ENCODE data around the gene PSD4.
A peak's percentile ranks its signal among the peaks of the same experiment; 100 is the strongest.

The PSD4 gene

DNA sequence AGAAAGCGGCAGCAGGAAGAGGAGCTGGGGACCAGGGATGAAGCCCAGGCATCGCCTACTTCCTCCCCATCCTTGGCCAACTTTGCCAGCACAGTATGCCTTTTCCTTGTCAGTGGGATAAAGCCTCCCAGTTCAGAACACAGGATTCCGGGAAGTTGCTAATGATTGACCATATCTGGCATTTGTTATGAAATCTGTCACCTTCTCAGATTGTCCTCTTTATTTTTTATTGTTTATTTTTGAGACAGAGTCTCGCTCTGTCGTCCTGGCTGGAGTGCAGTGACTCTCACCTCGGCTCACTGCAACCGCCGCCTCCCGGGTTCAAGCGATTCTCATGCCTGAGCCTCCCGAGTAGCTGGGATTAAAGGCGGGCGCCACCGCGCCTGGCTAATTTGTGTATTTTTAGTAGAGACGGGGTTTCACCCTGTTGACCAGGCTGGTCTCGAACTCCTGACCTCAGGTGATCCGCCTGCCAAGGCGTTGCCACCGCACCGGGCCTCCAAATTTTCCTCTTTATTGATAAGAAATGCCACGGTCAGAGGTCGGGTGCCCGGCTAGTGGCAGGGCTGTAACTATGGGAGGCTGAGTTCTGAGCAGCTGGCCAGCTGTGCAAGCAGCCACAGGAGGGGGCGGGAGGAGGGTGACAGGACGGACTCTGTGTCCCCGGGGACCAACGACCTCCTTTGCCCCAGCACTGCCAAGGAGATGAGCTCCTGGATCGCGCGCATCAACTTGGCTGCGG lies 24.4 kb downstream of the PSD4 start:
- intact Hi-C loops (cut with DNase I) = loop anchor here (5.0 kb wide), 1 partner anchor 61 kb away; no protein-coding TSS in a partner anchor

DNA sequence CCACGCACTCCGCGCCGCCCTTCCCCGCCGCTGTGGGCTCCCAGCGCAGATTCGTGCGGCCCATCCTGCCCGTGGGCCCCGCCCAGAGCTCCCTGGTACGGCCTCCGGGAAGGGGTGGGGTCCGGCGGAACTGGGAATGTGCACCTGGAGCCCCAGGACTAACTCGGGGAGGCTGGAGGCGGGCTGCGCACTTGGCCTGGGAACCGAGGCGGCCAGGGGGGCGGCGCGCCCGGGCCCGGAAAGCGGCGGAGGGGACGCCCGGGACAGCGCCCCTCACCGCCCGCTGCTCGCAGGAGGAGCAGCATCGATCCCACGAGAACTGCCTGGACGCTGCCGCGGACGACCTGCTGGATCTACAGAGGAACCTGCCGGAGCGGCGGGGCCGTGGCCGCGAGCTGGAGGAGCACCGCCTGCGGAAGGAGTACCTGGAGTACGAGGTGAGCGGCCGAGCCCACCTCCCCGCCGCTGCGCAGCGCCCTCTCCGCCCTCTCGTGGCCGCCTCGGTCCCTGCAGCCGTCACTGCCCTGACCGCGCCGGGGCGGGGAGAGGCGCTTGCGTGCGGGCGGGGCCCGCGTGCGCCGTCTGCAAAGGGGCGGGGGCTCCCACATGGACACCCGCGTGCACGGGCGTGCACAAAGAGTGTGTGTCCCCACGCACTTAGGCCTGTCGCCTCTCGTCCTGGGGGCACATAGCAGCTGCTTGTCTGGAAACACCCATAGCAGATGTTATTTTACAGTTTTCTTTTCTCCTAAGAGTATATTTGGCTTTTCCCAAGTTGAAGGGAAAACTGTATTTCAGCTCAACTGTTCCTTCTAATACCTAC lies 25.2 kb downstream of the PSD4 start:
- peak; percentile 43 to 93 (median 82) for DNase-seq
- intact Hi-C loops (cut with DNase I) = loop anchor here (5.0 kb wide), 1 partner anchor 62 kb away; no protein-coding TSS in a partner anchor

More for the DNA sequence above, 24.4 kb downstream of the PSD4 start:
- DNase-seq = peak in 1 of 42 donors; percentile 21

DNA sequence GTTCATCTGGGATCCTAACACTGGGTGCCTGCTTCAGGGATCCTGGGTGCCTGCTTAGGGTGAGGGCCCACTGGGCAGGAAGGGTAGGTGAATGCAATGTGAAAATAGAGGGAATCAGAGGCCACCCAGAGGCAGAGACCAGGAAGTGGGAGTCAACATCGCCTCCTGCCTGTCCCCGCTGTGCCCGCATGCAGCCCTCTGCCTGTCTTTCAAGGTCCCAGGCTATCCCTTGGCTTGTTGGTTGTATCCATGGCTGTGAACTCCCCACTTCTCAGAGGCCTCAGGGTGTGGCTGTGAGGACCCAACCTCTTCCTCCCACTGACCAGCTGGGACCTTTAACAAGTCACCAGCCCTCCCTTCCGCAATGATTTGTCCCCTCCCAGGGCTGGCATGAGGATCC lies 26.5 kb downstream of the PSD4 start:
- intact Hi-C loops (cut with DNase I) = no loop called here
- no peak for DNase-seq

DNA sequence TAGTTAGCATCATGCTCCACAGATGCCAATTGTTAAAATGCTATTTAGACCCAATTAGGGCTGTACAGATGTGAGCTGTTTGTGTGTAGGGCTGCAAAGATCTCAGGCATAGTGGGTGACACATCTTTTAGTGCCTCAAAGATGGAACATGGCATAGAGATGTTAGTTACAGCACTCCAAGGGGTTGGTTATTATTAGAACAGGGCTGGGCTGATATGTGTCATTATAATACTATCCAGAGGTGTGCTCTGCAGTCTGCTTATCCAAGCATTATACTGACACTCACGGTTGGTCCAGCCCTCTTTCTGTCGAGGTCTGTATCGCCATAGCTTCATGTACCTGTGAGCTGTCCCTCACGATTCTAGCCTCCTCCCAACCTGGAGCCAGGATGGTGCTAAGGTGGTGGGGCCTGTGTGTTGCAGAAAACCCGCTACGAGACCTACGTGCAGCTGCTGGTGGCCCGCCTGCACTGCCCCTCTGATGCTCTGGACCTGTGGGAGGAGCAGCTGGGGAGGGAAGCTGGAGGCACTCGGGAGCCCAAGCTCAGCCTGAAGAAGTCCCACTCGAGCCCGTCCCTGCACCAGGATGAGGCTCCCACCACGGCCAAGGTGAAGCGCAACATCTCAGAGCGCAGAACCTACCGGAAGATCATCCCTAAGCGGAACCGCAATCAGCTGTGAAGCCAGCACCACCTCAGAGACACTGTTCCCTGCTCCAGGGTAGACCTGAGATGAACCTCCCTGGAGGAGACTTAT lies 27.1 kb downstream of the PSD4 start:
- intact Hi-C loops (cut with DNase I) = no loop called here
- no peak for DNase-seq

DNA sequence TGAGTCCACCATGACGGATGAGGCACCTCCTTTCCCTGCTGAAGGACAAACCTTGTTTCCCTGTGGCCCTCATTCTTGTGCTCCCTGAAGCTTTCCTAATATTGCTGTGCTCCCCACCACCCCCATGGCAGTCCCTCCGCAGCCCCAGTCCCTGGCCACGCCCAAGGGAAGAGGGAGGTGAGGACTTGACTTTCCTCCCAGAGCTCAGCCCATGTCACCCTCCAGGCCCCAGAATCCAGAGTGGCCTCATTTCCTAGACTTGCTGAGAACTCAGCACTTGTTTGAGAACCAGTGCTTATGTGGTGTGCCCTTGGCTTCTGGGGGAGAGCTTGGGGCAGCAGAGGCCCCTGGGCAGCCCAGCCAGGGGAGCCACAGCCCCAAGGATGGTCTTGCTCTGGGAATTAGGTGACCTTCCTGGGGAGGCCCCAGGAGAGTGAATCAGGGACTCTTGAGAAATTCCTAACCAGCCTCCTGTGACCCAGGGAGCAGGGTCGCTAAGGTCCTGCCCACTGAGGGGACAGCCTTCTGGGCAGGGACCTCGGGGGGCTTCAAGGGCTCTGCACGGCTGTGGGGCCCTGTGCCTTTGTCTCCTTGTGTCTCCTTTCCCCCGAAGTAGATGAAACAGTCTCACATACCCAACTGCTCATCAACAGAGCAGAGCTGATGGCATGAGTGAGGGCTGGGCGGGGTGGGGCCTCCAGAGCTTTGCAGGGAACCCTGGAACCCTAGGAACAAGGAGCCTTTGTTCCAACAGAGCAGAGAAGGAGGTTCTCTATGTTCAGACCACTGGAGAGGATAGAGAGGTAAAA lies 27.9 kb downstream of the PSD4 start:
- no peak for DNase-seq
- intact Hi-C loops (cut with DNase I) = no loop called here

GRCh38 chr2:113202305-113203216 lies 28.8 kb downstream of the PSD4 start:
- peak in 23 of 42 donors; percentile 12 to 72 (median 42) for DNase-seq
- intact Hi-C loops (cut with DNase I) = no loop called here

- DNase-seq = no peak
- intact Hi-C loops (cut with DNase I) = no loop called here
Measured at GRCh38 chr2:113203217-113203530, 29.4 kb downstream of the PSD4 start.

- intact Hi-C loops (cut with DNase I) = no loop called here
- peak; percentile 62 to 90 (median 78) for DNase-seq
Measured at GRCh38 chr2:113203901-113204519, 30.2 kb downstream of the PSD4 start.

DNA sequence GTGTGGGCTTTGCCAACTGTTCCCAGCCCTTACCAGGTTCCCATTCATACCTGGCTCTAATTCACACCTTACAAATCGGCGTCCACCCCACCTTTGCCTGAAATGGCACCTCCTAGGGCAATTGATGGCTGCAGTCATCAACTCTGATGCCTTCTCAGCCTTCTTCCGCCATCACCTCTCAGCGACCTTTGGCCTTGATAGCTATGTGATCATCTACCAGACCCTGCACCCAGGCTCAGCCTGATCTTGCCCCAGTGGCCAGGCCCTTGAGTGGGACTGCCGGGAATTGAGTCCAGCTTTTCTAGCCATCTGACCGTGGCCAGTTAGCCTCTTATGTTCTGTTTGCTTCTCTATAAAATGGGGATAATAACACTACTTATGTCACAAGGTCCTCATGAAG lies 32.5 kb downstream of the PSD4 start:
- peak in 1 of 42 donors; percentile 9 for DNase-seq
- intact Hi-C loops (cut with DNase I) = no loop called here

DNA sequence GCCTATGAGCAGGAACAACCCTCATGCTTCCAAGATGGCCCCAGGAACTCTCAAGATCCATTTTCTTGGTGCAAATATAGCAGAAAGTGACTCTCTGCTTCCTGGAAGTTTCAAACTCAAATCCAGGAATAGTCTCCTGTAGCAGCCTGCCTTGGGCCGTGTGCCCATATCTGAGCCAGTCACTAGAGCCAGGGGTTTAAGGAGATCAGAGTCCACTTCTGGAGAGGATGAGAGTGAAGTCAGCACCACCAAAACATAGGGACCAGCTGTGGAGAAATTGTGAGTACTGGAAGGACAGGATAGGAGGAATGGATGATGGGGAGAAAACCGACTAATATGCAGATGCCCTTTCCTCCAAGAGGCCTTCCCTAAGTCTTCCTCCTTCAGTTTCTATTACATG lies 33.2 kb downstream of the PSD4 start:
- intact Hi-C loops (cut with DNase I) = no loop called here
- peak in 1 of 42 donors; percentile 5 for DNase-seq

GRCh38 chr2:113208396-113208795 lies 34.6 kb downstream of the PSD4 start:
- intact Hi-C loops (cut with DNase I) = no loop called here
- DNase-seq = peak in 1 of 42 donors; percentile 5

DNA sequence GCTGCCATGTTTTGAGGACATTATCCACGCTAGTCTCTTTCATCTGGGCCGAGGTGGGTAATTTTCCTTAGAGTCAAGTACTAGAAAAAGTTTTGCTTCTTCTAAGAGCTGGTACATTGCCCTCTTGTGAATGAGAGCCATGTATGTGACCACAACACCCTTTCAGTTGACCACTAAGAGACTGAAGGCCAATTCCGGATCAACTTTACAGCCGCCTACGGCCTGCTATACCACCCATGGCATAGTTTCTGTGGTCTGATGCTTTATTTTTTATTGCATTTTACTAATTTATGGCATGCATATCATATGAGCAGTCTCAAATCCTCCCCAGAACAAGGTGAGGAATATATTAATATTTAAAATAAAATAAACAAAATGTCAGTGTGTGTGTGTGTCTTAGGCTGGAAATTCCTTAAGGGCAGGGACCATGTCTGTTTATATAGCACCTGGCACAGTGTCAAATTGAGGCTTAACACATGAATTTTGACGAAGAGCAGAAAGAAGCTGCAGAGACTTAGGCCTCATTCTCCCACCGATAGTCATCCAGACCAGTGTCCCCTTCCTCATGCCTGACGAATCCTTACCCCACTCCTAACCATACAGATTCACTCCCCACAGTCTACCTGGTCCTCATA lies 35.4 kb downstream of the PSD4 start:
- DNase-seq = peak in 1 of 42 donors; percentile 6
- intact Hi-C loops (cut with DNase I) = no loop called here

DNA sequence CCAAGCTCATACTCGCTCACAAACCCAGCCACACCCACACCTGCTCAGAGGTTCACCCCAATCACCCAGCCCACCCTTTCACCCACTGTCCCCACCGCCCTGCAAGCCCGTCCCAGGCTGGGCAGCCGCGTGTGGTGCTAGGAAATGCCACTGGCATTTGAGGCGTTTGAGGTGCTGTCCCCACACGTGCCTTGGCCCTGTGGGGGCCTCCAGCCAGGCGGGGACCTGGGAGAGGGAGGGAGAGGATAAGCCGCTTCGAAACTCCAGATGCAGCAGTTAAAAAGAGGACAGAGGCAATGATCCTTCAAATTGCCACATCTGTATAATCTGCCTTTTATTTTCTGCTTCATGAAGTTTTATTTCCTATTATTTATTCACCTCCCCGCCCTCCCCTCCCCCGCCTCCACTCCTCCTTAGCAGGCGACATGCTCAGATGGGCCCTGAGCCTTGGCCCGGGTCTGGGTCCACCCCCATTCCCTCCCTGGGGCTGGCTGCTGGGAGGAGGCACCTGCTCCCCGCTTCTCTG lies 35.9 kb downstream of the PSD4 start:
- DNase-seq = peak in 1 of 42 donors; percentile 4

GRCh38 chr2:113211226-113212105 lies 37.7 kb downstream of the PSD4 start:
- DNase-seq = peak in 2 of 42 donors; percentile 9 to 18
- intact Hi-C loops (cut with DNase I) = no loop called here

More for the DNA sequence above, 35.9 kb downstream of the PSD4 start:
- intact Hi-C loops (cut with DNase I) = no loop called here

DNA sequence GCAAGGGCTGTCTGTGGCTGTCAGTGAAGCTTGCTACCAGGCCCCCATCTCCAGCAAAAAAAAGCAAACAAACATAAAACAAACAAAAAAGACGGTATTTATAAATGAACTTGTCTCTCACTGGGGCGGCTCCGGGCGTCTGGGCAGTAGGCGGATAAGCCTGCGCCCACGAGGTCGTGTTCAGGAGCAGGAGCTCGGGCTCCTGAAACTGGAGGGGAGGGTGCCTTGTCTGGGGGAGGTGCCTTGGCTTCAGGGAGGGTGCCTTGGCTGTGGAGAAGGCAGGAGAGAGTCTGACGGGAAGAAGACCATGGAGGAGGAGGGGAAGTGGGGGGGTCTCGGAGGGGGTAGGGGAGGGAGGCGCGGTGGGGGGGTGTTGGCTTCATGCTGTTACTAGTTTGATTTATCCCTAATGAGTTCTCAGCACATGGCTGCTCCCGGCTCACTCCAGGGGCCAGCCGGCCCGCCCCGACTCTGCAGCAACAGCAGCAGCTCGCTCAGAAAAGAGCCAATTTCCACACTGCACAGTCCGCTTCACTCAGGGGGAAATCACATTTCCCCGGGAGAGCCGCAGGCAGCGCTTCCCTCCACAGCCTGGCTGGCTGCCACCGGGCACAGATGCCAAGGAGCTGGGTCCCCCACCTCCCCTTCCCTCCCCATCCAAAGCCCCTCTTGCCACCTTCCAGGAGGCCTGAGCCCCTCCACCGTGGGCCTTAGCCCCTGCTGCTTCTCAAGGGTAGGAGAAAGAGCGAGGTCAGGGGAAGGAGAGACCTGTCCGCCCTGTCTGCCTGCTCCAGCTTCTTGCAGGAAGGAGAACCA lies 38.7 kb downstream of the PSD4 start:
- peak in 11 of 42 donors; percentile 19 to 51 (median 26) for DNase-seq

More for the DNA sequence above, 38.7 kb downstream of the PSD4 start:
- intact Hi-C loops (cut with DNase I) = no loop called here

All from head of caudate nucleus (tissue), 42 donors.